CD4-positive, alpha-beta T cell treated with Interleukin-1 beta for 1 hour (primary cell): ENCODE data around the gene STK35.
"Not testable (repeated sequence)": the region's sequence is repeated elsewhere in the genome, so short reads cannot be mapped to it uniquely, and the experiment has no call there.

Experiments used
- DNase-seq, 2 donors: peaks; one replicate each; pipeline ENCODE4 v3.0.0-alpha.2; 2020 to 2022

The STK35 gene

GRCh38 chr20:2163757-2164156, 62.1 kb downstream of the STK35 start:
- no peak for DNase-seq

- no peak for DNase-seq
Observed at GRCh38 chr20:2164421-2164820, 62.8 kb downstream of the STK35 start.

GRCh38 chr20:2164966-2165365, 63.3 kb downstream of the STK35 start:
- DNase-seq, result no peak

GRCh38 chr20:2165871-2166270, 64.2 kb downstream of the STK35 start:
- no peak for DNase-seq

GRCh38 chr20:2167112-2167511, 65.5 kb downstream of the STK35 start:
- DNase-seq, result no peak

- DNase-seq, result no peak
Observed at GRCh38 chr20:2168946-2169345, 67.3 kb downstream of the STK35 start.

GRCh38 chr20:2169456-2170088, 67.9 kb downstream of the STK35 start:
- no peak for DNase-seq

- no peak for DNase-seq
Observed at GRCh38 chr20:2170404-2170803, 68.8 kb downstream of the STK35 start.

- no peak for DNase-seq
Observed at GRCh38 chr20:2171266-2171790, 69.7 kb downstream of the STK35 start.

- not testable (repeated sequence) for DNase-seq
Observed at GRCh38 chr20:2171840-2172239, 70.2 kb downstream of the STK35 start.

GRCh38 chr20:2172305-2173175, 70.9 kb downstream of the STK35 start:
- peak; percentile 62 for DNase-seq

GRCh38 chr20:2173186-2173585, 71.6 kb downstream of the STK35 start:
- no peak for DNase-seq

GRCh38 chr20:2174067-2174466, 72.4 kb downstream of the STK35 start:
- DNase-seq, result no peak

GRCh38 chr20:2176946-2177345, 75.3 kb downstream of the STK35 start:
- no peak for DNase-seq

GRCh38 chr20:2178318-2179232, 76.9 kb downstream of the STK35 start:
- no peak for DNase-seq

GRCh38 chr20:2179233-2179580, 77.6 kb downstream of the STK35 start:
- no peak for DNase-seq

- no peak for DNase-seq
Observed at GRCh38 chr20:2179949-2180348, 78.3 kb downstream of the STK35 start.

- no peak for DNase-seq
Observed at GRCh38 chr20:2183381-2183780, 81.8 kb downstream of the STK35 start.

GRCh38 chr20:2184933-2185332, 83.3 kb downstream of the STK35 start:
- DNase-seq, result not testable (repeated sequence)

GRCh38 chr20:2195614-2196013, 94.0 kb downstream of the STK35 start:
- DNase-seq, result no peak

GRCh38 chr20:2197166-2197565, 95.5 kb downstream of the STK35 start:
- no peak for DNase-seq
